C4-2B (cell line): Measurements from ENCODE around the gene TRPT1.

ENCODE experiments used
- H3K27ac ChIP-seq: fragments of 450-650 bp; 2 replicates; pipeline ENCODE4 v1.5.1; 2017
- CTCF ChIP-seq: fragments of 450-650 bp; conservative IDR thresholded peaks from 2 replicates; pipeline ENCODE4 v1.5.1; 2017; ENCODE audit warnings: mild to moderate bottlenecking
- ZFX ChIP-seq: fragments of 450-650 bp; IDR thresholded peaks from 2 replicates; pipeline ENCODE4 v1.6.1; 2017

The TRPT1 gene

GRCh38 chr11:64241491-64242374 lies 15.7 kb upstream of the TRPT1 start:
- TF ChIP-seq ZFX (no peak), CTCF (no peak)
- H3K27ac ChIP-seq: peak overlapping the region; percentile 86

- H3K27ac ChIP-seq: peak overlapping the region; percentile 86
- TF ChIP-seq CTCF: no peak
- TF ChIP-seq ZFX: no peak
These were observed 15.2 kb upstream of the TRPT1 start for GRCh38 chr11:64241241-64241490.

GRCh38 chr11:64240435-64241240 lies 14.7 kb upstream of the TRPT1 start, which contains the start of gene FKBP2:
FKBP2 (plus strand) TSS chr11:64241095; CDS start chr11:64242388, 1,293 bp downstream.
- H3K27ac ChIP-seq: peak within 1 kb of the TSS; percentile 86
- TF ChIP-seq CTCF: no peak
- no peak for TF ChIP-seq ZFX

GRCh38 chr11:64239662-64240434 lies 13.9 kb upstream of the TRPT1 start:
- peak overlapping the region; percentile 86 for H3K27ac ChIP-seq
- TF ChIP-seq CTCF: no peak

GRCh38 chr11:64238999-64239398 lies 13.0 kb upstream of the TRPT1 start:
- no peak for TF ChIP-seq ZFX
- TF ChIP-seq CTCF: no peak
- H3K27ac ChIP-seq: no peak overlapping the region

GRCh38 chr11:64238076-64238475 lies 12.1 kb upstream of the TRPT1 start:
- TF ChIP-seq ZFX (no peak), CTCF (no peak)
- H3K27ac ChIP-seq: peak overlapping the region; percentile 35; the same call in 1 of the 2 replicates
